Stimulated activated CD8-positive, alpha-beta memory T cell treated with anti-CD3 and anti-CD28 coated beads, Interleukin-15, amount 100 ng/mL, for 48 hours (primary cell): ENCODE results near the gene ADAMTS3.
"Not testable (repeated sequence)": the region's sequence is repeated elsewhere in the genome, so short reads cannot be mapped to it uniquely, and the experiment has no call there.

Experiments
- DNase-seq, 2 donors: peaks; one replicate each; pipeline ENCODE4 v3.0.0-alpha.2; 2020; ENCODE audit warnings: low read depth in 2 of 2

ADAMTS3 gene

GRCh38 chr4:72473434-72473900, 95.6 kb downstream of the ADAMTS3 start:
- no peak for DNase-seq

GRCh38 chr4:72471816-72472215, 97.2 kb downstream of the ADAMTS3 start:
- no peak for DNase-seq

- DNase-seq, result no peak
Measured at GRCh38 chr4:72468904-72469502, 100.0 kb downstream of the ADAMTS3 start.

DNA sequence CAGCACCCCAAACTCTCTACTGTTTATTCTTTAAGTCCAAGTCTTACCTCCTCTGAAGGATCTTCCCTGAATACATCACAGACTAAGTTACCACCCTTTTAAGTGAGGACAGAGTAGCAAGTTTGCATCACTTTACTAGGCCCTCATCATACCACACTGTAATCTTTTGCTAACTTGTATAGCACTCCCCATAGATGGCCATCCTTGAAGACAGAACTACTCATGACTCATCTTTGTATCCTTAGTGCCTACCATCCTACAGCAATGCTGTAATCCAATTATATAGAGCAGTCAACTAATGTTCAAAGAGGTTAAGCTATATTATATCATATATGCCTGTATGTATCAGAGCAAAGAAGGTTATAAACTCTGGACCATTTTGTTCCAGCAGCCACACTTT, 101.4 kb downstream of the ADAMTS3 start:
- DNase-seq, result no peak

DNA sequence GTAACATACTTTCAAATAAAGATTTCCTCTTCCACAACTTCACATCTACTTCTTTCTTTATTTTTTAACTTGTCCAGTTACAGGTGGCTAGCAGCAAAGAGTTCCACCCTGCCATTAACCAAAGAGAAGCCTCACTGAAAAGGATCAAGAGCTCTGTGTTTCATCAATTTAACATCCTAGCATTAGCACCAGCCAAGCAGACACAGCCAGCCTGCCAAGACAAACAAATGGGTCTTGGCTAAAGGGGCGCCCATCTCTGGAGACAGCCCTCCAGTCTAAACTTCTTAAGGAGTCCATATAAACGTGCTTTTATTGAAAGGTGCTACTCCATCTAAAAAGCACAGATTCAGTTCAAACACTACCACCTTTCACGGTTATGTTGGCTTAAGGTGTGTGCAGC, 105.3 kb downstream of the ADAMTS3 start:
- DNase-seq, result no peak

- no peak for DNase-seq
Measured at GRCh38 chr4:72457158-72457557, 111.9 kb downstream of the ADAMTS3 start.

DNA sequence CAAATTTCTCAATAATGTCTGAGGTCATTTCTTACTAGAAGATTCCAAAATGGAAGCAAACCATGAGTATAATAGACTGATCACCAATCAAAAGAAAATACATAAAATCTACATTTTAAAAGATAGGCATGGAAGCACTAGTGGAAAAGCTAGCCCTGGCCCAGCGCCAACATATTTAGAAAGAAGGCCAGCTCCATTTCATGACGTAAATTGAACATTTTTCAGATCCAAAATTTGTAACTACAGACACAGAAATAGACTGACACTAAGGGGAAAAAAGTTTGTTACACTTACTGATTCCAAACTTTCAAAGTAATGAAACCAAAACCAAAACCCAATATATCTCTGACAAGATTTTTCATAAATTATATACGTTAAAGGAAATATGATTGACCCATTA, 117.7 kb downstream of the ADAMTS3 start:
- DNase-seq, result no peak

- DNase-seq, result no peak
Measured at GRCh38 chr4:72449705-72450104, 119.3 kb downstream of the ADAMTS3 start.

DNA sequence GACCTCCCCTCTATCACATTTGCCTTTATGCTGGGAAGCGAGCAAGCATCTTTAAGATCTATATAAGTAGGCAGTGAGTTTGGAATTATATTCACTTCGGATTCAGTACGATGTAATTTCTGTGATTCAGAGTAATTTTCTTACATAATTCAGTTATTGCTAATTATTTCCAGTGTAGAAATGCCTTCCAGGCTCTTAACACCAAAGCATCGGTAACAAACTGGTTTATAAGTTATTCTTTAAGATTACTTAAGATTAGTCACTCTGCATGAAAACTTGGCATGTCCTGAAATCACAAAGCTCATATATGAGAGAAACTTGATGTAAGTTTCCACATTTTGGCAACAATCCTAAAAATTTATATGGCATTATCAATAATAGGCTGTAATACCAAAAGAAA, 120.8 kb downstream of the ADAMTS3 start:
- no peak for DNase-seq

- DNase-seq, result no peak
Measured at GRCh38 chr4:72446353-72447055, 122.5 kb downstream of the ADAMTS3 start.

- no peak for DNase-seq
Measured at GRCh38 chr4:72444092-72444491, 124.9 kb downstream of the ADAMTS3 start.

DNA sequence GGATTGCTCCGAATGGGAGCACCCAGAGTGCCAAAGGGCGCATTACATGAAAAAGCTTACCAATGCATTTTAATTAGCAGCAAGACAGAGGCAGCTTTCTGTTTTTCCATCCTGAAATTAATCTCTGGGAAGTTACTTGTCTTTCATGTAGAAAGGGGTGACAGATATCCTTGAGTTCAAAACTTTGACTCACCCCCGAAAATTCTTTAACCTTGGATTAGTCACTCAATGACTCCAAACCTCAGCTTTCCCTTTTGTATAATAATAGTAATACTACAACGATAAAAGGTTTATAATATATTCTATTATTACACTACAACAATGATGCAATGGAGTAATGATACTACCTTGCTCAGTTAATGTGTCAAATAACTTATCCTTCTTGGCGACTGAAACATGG, 126.3 kb downstream of the ADAMTS3 start:
- no peak for DNase-seq

GRCh38 chr4:72442147-72442546, 126.9 kb downstream of the ADAMTS3 start:
- no peak for DNase-seq

GRCh38 chr4:72440386-72440785, 128.6 kb downstream of the ADAMTS3 start:
- DNase-seq, result no peak

- no peak for DNase-seq
Measured at GRCh38 chr4:72432975-72433374, 136.0 kb downstream of the ADAMTS3 start.

DNA sequence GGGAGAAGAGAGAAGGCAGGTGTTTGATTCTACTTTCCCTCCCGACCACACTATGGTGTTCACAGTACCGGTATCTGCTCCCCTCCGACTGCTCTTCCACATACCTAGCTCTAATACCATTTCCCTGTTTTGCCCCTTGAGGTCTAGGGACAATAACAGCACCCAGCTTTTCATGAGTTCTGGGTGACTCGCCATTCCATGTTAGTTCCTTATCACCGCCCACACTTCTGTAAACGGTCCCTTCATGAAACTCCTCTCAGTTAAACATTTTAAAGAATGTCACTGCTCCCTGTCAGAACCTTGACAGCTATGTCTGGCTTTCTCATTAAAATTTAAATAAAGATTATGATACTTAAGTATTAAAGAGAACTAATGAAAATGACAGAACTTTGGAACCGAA, 136.7 kb downstream of the ADAMTS3 start:
- no peak for DNase-seq

- no peak for DNase-seq
Measured at GRCh38 chr4:72430988-72431387, 138.0 kb downstream of the ADAMTS3 start.

- DNase-seq, result no peak
Measured at GRCh38 chr4:72430050-72430449, 139.0 kb downstream of the ADAMTS3 start.

GRCh38 chr4:72429397-72429889, 139.6 kb downstream of the ADAMTS3 start:
- no peak for DNase-seq

- DNase-seq, result no peak
Measured at GRCh38 chr4:72427057-72427456, 142.0 kb downstream of the ADAMTS3 start.

- DNase-seq, result not testable (repeated sequence)
Measured at GRCh38 chr4:72425908-72426307, 143.1 kb downstream of the ADAMTS3 start.

DNA sequence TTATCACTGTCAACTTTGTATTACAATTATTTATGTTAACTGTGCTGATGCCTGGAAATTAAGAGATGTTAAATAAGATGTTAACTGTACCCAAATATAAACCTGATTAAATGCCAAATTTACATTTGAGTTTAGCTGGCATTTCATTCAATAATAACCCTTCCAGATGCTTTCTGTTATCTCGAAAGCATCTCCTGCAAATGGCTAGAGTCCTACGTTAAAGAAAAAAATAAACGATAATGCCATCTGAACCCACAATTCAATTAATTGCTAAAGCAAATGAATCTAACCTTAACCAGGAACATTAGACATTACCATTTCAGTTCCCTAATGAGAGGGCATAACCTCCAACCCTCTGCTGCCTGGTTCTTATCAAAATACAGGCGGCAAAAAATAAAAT, 145.0 kb downstream of the ADAMTS3 start:
- no peak for DNase-seq

DNA sequence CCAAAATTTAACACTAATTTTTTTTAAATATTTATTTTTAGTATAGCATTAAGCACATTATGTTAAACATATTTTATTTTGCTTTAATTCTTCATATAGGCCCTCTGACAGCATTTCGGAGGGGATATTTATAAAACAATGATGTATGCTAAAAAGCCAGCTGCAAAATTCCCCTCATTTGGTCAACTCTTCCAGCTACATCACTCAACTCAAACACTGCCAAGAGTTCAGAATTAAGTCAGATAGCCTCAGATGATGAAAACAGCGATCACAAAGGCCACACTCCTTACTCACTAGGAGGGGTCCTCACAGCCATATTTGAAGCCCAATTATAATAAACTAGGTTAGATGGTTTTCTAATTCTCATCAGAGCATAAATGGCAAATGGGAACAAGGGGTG, 146.6 kb downstream of the ADAMTS3 start:
- no peak for DNase-seq
